Measurements from ENCODE around the gene C11orf68.

C11orf68 gene

DNA sequence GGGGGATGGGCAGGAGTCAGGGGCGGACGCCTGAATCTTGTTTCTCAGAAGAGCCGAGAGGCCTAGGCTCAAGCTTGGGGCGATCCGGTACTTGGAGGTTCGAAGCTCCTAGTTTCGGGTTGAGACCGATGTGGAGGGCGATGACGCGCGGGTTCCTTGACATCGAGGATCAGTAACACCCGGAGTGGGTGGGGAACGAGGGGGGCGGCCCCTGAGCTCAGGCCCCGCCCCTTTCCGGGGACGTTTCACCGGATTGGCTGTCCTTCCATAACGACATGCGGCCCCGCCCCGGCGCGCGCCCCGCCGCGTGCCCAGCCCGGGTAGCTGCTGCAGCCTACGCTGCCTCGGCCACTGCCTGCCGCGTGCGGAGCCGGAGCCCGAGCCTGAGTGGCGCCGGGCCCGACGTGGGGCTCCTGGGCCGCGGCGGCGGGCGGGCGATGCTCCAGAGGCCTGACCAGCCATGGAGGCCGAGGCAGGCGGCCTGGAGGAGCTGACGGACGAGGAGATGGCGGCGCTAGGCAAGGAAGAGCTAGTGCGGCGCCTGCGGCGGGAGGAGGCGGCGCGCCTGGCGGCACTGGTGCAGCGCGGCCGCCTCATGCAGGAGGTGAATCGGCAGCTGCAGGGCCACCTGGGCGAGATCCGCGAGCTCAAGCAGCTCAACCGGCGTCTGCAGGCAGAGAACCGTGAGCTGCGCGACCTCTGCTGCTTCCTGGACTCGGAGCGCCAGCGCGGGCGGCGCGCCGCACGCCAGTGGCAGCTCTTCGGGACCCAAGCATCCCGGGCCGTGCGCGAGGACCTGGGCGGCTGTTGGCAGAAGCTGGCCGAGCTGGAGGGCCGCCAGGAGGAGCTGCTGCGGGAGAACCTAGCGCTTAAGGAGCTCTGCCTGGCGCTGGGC, 28.3 kb downstream of the C11orf68 start, which contains the start of gene CCDC85B:
Gene CCDC85B, plus strand, starts transcription at position 350 of the 895 bp plus-strand sequence. Its CDS starts 111 bp downstream, at position 461.
- DNase-seq = peak; percentile 96

DNA sequence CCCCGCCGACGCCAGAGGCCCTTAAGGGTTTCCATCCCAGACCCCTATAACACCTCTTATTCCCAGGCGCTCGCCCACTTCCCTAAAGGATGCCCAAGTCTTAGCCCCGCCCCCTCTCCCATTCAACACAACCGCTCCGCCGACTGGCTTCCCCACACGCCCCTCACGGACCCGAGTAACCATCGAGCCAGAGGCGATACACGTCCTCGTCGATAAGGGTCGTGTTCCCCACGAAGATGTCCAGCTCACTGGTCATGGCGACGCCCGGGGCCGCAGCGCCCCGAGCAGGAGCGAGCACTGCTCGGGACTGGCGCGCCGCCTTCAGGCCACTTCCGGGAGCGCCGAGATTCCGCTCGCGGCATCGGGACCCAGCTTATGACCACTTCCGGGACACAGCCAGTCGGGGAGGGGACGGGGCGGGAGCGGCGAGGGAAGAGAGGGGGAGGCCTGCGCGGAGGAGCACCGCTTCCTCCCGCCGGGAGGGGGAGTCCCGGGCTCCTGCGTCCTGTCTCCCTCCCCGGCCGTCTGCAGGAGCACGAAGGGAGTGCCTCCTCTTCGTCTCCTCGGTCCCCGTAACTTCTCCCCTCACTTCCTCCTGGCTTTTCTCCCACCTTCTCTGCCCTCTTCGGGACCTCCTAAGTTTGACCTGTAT, 30.6 kb downstream of the C11orf68 start, which contains the start of gene FIBP:
Gene FIBP, minus strand, starts transcription at position 309 of the 652 bp plus-strand sequence. Its CDS starts 53 bp downstream, at position 256.
- peak; percentile 97 for DNase-seq

DNA sequence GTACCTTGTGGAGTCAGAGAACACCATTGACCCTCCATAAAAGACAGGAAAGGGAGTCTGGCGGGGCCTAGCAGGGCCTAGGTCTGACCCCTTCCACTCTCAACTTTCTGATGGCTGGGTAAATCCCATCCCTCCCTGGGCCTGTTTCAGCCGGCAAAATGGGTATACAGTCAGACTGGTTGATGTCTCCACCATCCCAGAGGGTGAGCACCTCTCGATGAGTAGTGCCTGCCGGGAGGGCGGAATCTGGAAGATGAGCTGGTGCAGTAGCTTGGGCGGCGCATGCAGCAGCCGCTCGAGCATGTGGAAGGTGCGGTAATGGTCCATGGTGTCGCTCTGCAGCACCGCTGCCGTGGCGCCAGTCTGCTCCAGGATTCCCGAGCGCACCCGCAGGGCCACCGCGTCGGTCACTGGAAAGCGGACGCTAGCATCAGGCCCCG, 31.1 kb downstream of the C11orf68 start:
- no peak for DNase-seq

DNA sequence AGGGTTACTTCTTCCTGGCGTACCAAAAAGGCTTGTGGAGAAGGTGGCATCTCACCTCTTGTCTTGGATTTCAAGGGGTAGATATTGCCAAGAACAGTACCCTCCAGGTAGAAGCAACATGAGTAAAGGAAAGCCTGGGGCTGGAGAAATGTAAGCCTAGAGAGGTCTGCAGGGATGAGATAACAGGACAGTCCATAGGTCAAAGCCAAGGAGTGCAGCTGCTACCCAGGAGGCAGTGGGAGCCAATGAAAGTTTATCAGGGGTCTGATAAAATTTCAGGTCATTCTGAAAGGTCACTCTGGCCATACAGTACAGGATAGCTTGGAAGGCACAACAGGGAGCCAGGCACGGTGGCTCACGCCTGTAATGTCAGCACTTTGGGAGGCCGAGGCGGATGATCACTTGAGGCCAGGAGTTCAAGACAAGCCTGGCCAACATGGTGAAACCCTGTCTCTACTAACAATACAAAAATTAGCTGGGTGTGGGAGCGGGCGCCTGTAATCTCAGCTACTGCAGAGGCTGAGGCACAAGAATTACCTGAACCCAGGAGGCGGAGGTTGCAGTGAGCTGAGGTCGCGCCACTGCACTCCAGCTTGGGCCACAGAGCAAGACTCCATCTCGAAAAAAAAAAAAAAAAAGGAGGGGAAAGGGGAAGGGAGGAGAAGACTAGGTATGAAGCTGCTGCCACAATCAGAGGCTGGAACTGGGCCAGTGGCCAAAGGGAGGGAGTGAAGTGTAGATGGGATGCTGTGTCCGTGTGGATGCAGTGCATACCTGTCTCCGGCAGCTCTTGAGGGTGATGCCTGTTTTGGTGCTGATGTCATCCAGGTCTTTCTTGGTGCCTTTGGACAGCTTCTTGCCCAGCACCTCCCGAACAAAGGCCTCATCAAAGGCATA, 31.8 kb downstream of the C11orf68 start:
- no peak for DNase-seq

DNA sequence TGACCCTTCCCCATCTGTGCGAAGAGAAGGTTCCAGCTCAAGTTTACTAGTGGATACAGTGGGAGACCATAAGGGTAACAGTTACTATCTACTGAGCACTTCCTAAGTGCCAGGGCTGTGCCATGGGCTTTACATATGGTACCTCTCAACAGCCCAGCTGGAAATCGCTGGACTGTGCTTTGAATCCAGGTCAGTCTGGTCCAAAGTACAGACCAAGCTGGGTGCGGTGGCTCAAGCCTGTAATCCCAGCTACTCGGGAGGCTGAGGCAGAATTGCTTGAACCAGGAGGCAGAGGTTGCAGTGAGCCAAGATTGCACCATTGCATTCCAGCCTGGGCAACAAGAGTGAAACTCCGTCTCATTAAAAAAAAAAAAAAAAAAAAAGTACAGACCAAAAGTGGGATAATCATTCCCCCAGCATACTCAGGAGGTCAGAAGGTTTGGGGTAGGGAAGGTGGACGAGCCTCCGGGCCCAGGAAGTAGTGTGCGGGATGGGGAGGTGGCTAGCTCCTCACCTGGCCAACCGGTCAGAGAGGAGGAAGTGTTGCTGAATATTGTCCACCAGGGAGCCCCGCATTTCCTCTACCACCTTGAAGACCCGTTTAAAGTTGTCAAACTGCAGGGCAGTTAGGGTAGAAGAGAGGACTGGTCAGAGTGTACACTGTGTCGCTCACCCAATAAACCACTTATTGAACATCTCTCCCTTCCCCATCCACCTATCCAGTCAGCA, 32.9 kb downstream of the C11orf68 start:
- DNase-seq = no peak

DNA sequence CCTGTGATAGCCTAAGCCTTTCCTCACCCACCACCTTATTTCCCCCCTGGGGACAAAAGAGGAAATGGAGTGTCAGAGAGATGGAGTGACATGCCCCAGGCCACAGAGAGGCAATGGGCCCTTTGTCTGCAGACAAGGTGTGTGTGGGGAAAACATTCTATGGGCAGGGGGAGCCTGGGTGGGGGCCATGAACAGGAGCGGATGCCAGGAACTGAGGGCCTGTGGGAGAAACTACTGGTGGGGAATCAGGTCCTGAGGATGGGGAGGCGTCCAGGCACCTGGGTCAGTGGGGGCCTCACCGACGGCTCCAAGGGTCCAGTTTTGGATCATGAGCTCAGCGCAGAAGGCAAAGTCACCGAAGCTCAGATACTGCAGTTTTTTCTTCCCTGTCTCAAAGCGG, 33.6 kb downstream of the C11orf68 start:
- DNase-seq = no peak

DNA sequence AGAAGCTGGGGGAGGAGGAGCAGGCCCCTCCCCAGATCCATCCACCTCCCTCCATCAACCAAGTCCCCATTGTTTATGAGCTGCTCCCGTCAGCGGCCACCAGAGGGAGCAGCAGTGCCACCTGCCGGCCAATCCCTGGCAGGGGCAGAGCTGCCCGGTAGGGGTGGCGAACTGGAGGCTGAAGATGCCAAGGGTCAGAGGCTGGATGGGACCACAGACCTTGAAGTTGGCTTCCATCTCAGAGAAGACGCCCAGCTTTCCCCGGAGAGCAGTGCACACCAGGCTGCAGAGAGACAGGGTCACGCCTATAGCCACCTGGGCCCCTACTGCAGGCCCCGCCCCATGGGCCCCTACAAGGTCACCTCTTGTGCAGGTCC, 34.2 kb downstream of the C11orf68 start:
- DNase-seq = peak; percentile 67

DNA sequence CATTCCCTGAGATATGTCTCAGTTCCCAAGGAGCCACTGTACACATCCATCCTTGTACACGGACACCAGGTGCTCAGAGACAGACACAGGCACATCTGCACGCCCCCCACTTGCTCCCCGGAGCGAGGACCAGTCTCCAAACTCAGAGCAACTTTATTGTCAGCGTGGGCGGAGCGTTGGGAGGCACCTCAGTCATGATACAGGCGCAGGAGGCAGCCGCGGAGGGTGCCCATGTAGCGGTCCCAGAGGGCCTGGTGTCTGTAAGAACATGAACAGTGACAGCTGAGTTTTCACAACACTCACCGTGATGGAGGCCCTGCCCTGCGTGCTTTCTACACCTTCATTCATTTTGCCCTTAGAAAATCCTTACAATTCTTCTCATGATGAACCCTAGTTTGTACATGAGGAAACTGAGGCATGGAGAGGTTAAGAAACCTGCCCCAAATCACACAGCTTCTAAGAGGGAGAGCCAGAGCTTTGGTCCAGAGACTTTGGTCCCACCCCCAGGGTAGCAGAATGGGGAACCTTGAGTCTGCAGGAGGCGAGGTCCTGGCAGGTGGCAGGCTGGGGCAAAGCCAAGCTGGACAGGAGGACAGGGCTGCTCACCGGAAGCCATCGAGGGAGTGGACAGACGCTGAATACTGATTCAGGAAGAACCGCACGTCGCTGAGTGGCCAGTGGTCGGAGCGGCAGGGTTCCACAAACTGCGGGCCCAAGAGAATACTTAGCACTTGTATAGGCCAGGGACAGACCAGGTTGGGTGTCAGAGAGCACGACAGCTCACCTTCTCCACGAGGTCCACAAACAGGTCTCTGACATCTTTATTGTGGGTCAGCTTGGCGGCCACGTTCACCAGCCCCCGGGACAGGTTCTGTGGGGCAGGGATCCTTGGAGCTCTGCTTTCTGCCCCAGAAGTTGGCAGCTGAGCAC, 34.8 kb downstream of the C11orf68 start:
- no peak for DNase-seq

DNA sequence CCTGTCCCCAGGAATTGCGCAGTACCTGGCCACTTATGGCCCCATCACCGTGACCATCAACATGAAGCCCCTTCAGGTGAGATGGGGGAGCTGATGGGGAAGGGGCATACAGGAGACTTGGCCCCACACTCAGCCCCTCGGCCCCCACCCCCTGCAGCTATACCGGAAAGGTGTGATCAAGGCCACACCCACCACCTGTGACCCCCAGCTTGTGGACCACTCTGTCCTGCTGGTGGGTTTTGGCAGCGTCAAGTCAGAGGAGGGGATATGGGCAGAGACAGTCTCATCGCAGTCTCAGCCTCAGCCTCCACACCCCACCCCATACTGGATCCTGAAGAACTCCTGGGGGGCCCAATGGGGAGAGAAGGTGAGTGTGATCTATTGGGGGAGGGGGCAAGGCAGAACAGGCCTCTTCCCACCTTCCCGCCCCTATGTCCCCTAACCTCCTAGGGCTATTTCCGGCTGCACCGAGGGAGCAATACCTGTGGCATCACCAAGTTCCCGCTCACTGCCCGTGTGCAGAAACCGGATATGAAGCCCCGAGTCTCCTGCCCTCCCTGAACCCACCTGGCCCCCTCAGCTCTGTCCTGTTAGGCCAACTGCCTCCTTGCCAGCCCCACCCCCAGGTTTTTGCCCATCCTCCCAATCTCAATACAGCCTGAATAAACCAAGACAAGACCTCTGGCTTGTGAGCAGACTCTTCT, 35.7 kb downstream of the C11orf68 start:
- DNase-seq = no peak

DNA sequence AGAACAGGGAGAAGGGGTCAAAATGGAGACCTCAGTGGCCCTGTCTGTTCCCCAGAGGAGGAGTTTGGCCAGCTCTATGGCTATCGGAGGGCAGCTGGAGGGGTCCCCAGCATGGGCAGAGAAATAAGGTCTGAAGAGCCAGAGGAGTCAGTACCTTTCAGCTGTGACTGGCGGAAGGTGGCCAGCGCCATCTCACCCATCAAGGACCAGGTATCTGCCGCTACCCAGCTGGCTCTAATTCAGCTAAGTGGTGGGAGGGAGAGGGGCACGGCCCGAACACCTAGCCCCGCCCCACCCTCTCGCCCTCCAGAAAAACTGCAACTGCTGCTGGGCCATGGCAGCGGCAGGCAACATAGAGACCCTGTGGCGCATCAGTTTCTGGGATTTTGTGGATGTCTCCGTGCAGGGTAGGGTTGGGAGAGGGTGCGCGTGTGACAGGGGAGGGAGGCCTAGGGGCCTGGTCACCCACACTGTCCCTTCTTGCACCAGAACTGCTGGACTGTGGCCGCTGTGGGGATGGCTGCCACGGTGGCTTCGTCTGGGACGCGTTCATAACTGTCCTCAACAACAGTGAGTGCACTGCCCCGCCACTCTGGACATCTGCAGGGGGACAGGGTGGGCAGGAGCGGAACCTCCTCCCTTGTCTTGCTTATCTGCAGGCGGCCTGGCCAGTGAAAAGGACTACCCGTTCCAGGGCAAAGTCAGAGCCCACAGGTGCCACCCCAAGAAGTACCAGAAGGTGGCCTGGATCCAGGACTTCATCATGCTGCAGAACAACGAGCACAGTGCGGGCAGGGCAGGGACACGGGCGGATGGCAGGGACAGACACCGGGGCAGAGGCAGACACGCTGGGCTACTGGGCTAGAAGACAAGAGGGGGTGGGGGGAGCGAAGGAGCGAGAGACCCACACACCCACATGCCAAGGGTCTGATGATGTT, 36.5 kb downstream of the C11orf68 start:
- DNase-seq = no peak

DNA sequence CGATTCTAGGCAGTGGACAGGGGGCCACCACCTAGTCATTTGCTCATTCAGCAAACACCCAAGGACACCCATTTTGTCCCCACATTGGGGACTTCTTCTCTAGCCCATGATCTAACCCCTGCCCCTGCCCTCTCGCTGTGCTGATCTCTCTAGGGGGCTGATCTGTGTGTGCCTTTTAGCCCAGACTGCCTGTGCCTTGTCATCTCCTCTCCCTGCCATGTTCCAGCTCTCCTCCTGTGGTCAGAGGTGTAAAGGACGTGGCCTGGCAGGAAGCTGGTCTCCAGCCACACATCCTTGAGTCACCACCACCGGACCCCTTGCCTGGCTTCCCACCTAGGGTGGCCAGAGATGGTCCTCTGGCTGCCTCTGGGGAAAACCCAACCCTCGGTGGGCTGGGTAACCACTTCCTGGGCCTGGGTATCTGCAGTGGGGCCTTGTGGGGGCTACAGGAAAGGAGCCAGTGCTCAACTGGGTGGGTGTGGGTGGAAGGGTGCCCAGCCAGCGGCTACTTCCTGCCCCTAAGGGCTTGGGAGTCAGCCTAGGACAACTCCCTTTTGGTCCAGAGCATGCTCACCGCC, 37.9 kb downstream of the C11orf68 start:
- DNase-seq = no peak

DNA sequence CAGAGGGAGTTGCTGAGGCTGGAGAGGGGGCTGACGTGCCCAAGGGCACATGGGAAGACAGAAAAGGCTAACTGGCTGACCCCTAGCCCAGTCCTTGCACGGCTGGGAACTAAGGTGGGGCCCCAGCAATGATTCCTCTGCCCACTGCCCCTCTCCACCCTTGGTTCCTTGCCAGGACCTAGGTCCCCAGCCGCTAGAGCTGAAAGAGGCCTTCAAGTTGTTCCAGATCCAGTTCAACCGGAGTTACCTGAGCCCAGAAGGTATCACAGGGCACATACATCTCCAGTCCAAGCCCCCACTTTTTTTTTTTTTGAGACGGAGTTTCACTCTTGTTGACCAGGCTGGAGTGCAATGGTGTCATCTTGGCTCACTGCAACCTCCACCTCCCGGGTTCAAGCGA, 38.8 kb downstream of the C11orf68 start:
- DNase-seq = no peak

DNA sequence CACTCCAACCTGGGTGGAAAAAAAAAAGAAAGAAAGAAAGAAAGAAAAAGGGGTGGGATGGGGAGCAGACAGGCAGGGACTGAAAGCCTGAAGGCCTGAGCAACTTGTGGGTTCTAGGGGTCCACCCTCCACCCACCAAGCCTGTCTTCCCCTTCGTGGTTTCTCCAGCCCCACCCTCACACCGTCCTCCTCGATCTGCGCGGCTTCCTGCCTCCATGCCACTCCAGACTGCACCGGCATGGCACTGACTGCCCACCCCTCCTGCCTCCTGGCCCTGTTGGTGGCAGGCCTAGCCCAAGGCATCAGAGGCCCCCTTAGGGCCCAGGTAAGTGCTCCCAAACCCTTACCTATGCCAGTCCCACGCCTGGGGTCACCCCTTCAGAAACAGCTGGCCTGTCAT, 39.2 kb downstream of the C11orf68 start, which contains the start of gene CTSW:
Gene CTSW, plus strand, starts transcription at position 221 of the 400 bp plus-strand sequence. Its CDS starts 18 bp downstream, at position 239.
- DNase-seq = no peak

DNA sequence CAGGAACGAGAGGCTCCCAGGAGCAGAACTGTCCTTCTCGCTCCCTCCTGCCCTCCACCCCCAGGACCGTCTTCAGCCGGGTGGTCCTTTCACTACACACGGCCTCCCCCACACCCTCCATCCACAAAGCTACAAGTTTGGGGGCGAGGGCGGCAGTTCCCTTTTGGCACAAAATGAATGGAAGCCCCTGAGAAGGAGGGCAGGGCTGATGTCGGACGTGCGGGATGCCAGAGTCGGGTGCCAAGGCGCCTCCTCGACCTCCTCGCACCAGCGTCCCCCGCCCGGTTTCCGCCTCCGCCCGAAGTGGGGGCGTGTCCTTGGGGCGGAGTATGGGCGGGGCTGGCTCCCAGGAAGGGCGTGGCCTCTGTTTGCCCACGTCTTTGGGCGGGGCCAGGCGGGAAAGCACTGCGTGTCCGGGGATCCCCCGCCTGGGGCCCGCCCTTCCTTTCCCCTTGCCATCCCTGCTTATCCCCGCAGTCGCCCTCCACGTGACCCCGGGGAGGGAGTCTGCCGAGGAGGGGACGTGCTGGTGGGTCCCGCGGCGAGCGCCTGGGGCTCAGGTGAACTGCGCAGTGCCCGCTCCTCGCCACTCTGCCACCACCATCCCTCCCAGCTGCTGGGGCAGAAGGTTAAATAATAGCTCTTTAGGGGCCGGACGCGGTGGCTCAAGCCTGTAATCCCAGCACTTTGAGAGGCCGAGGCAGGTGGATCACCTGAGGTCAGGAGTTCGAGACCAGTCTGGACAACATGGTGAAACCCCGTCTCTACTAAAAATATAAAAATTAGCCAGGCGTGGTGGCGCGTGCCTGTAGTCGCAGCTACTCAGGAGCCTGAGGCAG, 45.3 kb downstream of the C11orf68 start:
- peak; percentile 92 for DNase-seq

DNA sequence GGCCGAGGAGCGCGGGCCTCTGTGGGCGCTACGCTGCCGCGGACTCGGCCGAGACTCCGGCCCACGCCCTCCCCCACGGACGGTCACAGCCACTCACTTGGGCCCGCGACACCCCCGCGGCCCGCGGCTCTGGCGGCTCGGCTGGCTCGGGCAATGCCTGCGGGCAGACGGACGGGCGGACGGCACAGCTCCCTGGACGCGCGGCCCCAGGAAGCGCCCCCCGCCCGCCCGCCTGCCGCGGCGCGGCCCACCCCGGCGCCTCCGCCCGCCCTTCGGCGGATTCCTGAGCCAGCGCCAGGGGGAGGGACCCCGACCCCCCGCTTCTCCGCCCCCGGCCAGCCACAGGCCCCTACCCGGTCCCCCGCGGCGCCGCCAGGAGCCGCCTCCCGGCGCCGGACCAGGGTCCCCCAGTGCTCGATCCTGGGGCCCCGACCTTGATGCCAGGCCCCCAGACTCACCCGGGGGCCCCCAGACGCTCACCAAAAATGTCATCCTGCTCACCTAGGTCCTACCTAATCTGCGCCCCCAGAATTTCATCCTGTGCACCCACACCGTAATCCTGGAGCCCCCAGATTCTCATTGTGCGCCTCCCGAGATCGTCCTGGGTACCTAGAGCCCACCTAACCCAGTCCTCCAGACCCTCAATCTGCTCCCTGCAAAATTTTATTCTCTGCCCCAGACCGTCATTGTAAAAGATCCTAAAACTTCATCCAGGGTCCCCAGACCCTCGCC, 46.1 kb downstream of the C11orf68 start, which contains the start of gene EFEMP2:
Gene EFEMP2, minus strand, starts transcription at position 215 of the 732 bp plus-strand sequence. CDS start 446 bp downstream, outside the sequence.
- DNase-seq = peak; percentile 76

DNA sequence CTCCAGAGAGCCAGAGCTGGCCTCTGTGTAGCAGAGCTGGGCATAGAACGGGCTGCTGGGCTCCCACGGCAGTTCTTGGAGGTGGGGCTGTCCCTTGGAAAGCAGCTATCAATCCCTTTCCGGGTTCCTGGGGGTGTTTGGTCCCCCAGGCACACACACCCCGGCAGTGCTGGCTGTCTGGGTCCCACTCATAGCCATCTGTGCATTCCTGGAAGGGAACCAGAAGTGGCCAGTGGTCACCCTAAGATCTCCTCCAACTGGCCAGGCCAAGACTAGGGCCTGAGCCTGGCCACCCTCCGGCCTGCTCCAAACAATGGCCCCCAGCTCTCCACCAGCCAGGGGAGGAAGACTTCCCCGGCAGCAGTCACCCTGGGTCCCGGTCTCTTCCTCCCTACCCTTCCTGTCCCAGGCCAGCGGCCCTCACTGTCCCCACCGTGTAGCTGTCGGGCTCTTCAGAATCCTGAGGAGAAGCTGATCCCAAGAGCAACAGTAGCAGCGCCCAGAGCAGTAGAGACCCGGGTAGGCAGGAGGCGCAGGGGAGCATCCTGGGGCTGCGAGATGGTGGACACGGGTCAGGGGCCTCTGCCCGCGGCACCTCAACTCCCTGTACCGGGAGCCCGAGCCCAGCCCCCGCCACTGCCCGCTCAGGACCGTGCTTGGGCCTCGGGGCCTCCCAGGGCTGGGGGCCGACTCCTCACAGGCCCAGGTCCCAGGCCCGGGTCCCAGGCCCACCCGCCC, 46.9 kb downstream of the C11orf68 start:
- DNase-seq = peak; percentile 52
